ENCODE measurements around the gene GPR15.

GRCh38 chr3:98540346-98540745, 8.6 kb downstream of the GPR15 start:
- no peak for TF ChIP-seq CTCF (IDR thresholded peaks at IDR 0.05)
- no peak for TF ChIP-seq POLR2A (IDR thresholded peaks at IDR 0.05)

All from testis (tissue), 2 donors.